Right lobe of liver (tissue), 6 donors: ENCODE measurements around the gene NUP188. TPM values are rescaled to one million over a fixed set of nuclear protein-coding genes. Genes with fewer than 3 reads are reported as not detected.
A peak's percentile ranks its signal among the peaks of the same experiment; 100 is the strongest.

Experiments used
- ATAC-seq, 4 donors: fragments of 200-7000 bp; cut with Tn5 transposase; one replicate each; pipeline ENCODE4 v1.9.1; 2020; ENCODE audit warnings: mild to moderate bottlenecking in 4 of 4, moderate library complexity in 4 of 4
- DNase-seq, 3 donors: peaks; one replicate each; pipeline ENCODE4 v3.0.0-alpha.2; 2020
- H3K27ac ChIP-seq, 3 donors: fragments of 200-600 bp; one replicate each; pipeline ENCODE4 v1.8.0; 2022
- H3K27me3 ChIP-seq, 2 donors: fragments of 200-600 bp; one replicate each; pipeline ENCODE4 v1.8.0; 2022
- H3K36me3 ChIP-seq, 4 donors: fragments of 200-600 bp; sonication (generic) in 1 of 4; one replicate each; pipeline versions ENCODE4 v1.5.1 to v1.8.0; 2017 to 2022; ENCODE audit warnings: control low read depth in 1 of 4
- H3K4me1 ChIP-seq, 4 donors: fragments of 200-600 bp; sonication (generic) in 1 of 4; one replicate each; pipeline versions ENCODE4 v1.5.1 to v1.8.0; 2017 to 2022; ENCODE audit warnings: control low read depth in 1 of 4
- H3K4me3 ChIP-seq, 3 donors: fragments of 200-600 bp; one replicate each; pipeline ENCODE4 v1.8.0; 2022
- H3K9me3 ChIP-seq, 4 donors: fragments of 200-600 bp; sonication (generic) in 1 of 4; one replicate each; pipeline versions ENCODE4 v1.5.1 to v1.8.0; 2017 to 2022; ENCODE audit warnings: control low read depth in 1 of 4
- CTCF ChIP-seq, 4 donors: fragments of 200-600 bp in 3 of 4; fragments of 450-650 bp in 1 of 4; IDR thresholded peaks; one replicate each; pipeline versions ENCODE4 v1.5.1 to v1.8.0; 2016 to 2022; ENCODE audit warnings: antibody characterized with exemption in 4 of 4, mild to moderate bottlenecking in 2 of 4
- POLR2A ChIP-seq: fragments of 450-650 bp; IDR thresholded peaks from one replicate; pipeline ENCODE4 v1.6.1; 2017; ENCODE audit warnings: antibody characterized with exemption, mild to moderate bottlenecking
- WGBS: methylation state at CpG from one replicate; pipeline ENCODE4 v1.1.6; 2018; ENCODE audit warnings: low coverage, low lambda C conversion rate; ENCODE audit not compliant: insufficient coverage; ENCODE audit errors: missing lambda C conversion rate; 5-methylcytosine and 5-hydroxymethylcytosine counted together
- intact Hi-C, 2 donors: fragments of 100-400 bp; cut with DNase I; formaldehyde crosslinking; loops; one replicate each; pipeline versions ENCODE4 v1.11.2 to v1.14.1; 2022
- total RNA-seq, 6 experiments: library from RNA; depleted of rRNA in 2 of 6; stranded (reverse); fragments of >200 nt in 2 of 6; fragmentation: NEBNext Ultra II Directional in 3 of 6; extraction: Animal tissue kit (Norgen Biotek cat#: 25700) in 3 of 6; gene quantifications; one replicate each; pipeline versions ENCODE4 v1.1.0 to v1.2.4, GENCODE V29; 2016 to 2023
- donor health status: DM: no; HTN: yes; CAD: no.
- donor health status: DM: no; HTN: no; CAD: no.
- donor health status: DM: no; HTN: no; CAD: no.
- donor health status: DM: no; HTN: yes; CAD: no.
- donor health status: DM: no; HTN: yes; CAD: no.

The NUP188 gene
- total RNA-seq, 6 experiments from 2014 or later, result 10.5 to 18.7 (median 15.6) TPM

DNA sequence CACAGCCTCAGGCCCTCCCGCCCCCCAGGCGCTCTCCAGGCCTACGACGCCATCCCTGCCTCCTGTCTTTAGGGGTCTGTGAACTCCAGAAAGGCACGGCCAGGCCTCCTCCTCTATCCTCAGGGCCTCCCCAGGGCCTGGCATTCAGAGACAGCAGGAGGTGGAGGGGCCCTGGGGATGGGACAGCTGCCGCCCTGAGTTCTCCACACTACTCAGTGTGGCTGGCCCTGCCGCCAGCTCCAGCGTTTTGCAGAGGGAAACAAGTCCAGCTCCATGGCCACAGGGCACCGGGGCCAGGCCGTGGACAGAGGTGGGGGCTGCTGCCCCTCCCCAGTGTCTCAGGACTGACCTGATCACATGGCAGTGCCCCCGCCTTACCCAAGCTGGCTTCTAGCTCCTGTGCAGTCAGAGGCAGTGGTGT lies 64.3 kb downstream of the NUP188 start:
- no peak for DNase-seq
- Histone ChIP-seq H3K27ac (no peak overlapping the region), H3K36me3 (peaks cover 0 to 15% (median 0%) of the 10 kb centered on the region in 4 donors), H3K4me1 (no peaks in the 10 kb centered on the region), H3K27me3 (no peaks in the 10 kb centered on the region), H3K9me3 (no peaks in the 10 kb centered on the region), H3K4me3 (no peak overlapping the region)
- no peak for TF ChIP-seq POLR2A
- no peak for TF ChIP-seq CTCF (IDR thresholded peaks at IDR 0.05)
- intact Hi-C loops, result no loop called here
- no CpG with 5 or more reads among the region's 11 CpGs for WGBS
- ATAC-seq, result no peak

GRCh38 chr9:129012343-129012742 lies 64.8 kb downstream of the NUP188 start:
- H3K27me3 ChIP-seq, result no peaks in the 10 kb centered on the region
- ATAC-seq (no peak), DNase-seq (no peak)
- peaks cover 0 to 14% (median 0%) of the 10 kb centered on the region in 4 donors for H3K36me3 ChIP-seq
- intact Hi-C loops, result no loop called here
- H3K27ac ChIP-seq, result no peak overlapping the region
- TF ChIP-seq CTCF (IDR thresholded peaks at IDR 0.05) (no peak), POLR2A (no peak)
- no peak overlapping the region for H3K4me3 ChIP-seq
- no peaks in the 10 kb centered on the region for H3K9me3 ChIP-seq
- H3K4me1 ChIP-seq, result no peaks in the 10 kb centered on the region
- 100% methylated on average over 2 of the region's 7 CpGs for WGBS

DNA sequence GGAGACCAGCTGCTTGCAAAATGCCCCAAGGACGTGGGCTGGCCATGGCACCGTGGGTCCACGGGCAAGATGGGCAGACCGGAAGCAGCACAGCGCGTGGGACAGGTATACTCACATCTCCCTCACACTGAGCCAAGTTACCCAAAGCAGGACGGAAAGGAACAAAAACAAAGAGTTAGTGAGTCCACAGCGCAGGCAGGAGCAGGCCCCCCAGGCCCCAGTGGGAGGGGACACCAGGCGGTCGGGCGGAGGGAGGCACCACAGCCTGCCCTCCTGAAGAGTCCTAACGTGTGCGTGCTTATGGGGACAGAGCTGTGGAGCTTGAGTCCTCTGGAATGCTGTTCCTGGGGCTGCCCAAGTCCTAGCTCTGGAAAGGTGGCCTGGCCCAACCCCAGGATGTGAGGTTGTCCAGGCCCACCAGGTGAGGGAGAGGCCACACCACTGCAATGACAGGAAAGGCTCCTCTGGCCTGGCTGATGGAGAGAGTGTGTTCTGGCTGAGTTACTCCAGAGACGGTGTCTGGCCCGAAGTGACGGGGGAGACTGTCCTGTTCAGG lies 65.5 kb downstream of the NUP188 start:
- 92% methylated on average over 5 of the region's 16 CpGs for WGBS
- H3K9me3 ChIP-seq, result no peaks in the 10 kb centered on the region
- DNase-seq, result no peak
- ATAC-seq, result no peak
- TF ChIP-seq CTCF (IDR thresholded peaks at IDR 0.05), result no peak
- TF ChIP-seq POLR2A, result no peak
- H3K27me3 ChIP-seq, result no peaks in the 10 kb centered on the region
- intact Hi-C loops, result no loop called here
- peaks cover 0 to 10% (median 0%) of the 10 kb centered on the region in 4 donors for H3K36me3 ChIP-seq
- no peak overlapping the region for H3K4me3 ChIP-seq
- H3K27ac ChIP-seq, result no peak overlapping the region
- no peaks in the 10 kb centered on the region for H3K4me1 ChIP-seq

DNA sequence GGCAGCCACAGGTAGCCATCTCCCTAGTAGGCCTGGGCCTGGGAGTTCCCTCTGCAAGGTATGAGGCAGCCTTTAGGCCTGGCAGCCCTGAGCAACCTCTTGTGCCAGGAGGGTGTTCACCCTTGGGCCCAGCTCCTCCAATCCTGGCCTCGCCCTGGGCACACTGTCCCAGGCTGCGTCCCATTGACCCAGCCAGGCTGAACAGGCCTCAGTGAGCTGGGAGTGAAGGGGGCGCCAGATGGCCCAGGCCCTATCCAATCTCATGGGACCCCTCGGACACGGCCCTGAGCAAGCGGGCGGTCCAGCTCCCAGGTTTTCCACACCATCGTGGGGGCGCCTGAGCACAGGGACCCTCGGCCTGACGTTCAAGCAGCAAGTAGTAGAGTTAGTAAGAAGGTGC lies 66.2 kb downstream of the NUP188 start:
- no peak overlapping the region for H3K27ac ChIP-seq
- TF ChIP-seq POLR2A (no peak), CTCF (IDR thresholded peaks at IDR 0.05) (no peak)
- ATAC-seq (peak in 2 of 4 donors; percentile 6 to 50), DNase-seq (peak in 1 of 3 donors; percentile 53)
- no peaks in the 10 kb centered on the region for H3K9me3 ChIP-seq
- H3K4me1 ChIP-seq, result no peaks in the 10 kb centered on the region
- intact Hi-C loops, result no loop called here
- H3K36me3 ChIP-seq, result peaks cover 0 to 10% (median 0%) of the 10 kb centered on the region in 4 donors
- H3K27me3 ChIP-seq, result no peaks in the 10 kb centered on the region
- no peak overlapping the region for H3K4me3 ChIP-seq
- WGBS, result no CpG with 5 or more reads among the region's 11 CpGs
